PC-3 (cell line): ENCODE data around the gene TGFBI. TPM values are rescaled to one million over a fixed set of nuclear protein-coding genes. Genes with fewer than 3 reads are reported as not detected.

ENCODE experiments used
- ATAC-seq: fragments of 200-7000 bp; cut with Tn5 transposase; 2 replicates; pipeline ENCODE4 v1.9.1; 2020; ENCODE audit warnings: mild to moderate bottlenecking, moderate library complexity
- BruUV-seq: library from RNA; stranded (reverse); fragments of 400-500 nt; replicated peaks from 2 replicates; lab custom pipeline; 2021; lab: Mats Ljungman, UMichigan
- CTCF ChIA-PET: fragments of 300-600 bp; sonication (Branson Sonifier 250); formaldehyde crosslinking; loops from one replicate; lab custom pipeline; 2022; ENCODE audit warnings: antibody characterized with exemption; lab: Charles Lee
- POLR2A ChIA-PET: fragments of 300-600 bp; sonication (Branson Sonifier 250); formaldehyde crosslinking; loops from one replicate; lab custom pipeline; 2022; ENCODE audit warnings: antibody characterized with exemption; ENCODE audit not compliant: unreplicated experiment; lab: Charles Lee
- DNase-seq: peaks from one replicate; pipeline ENCODE4 v3.0.0-alpha.2; 2015
- H2AFZ ChIP-seq: fragments of 300-600 bp; sonication (generic); 2 replicates; pipeline ENCODE4 v1.6.0; 2016; ENCODE audit warnings: antibody characterized with exemption, low read length
- H3F3A ChIP-seq: fragments of 300-600 bp; sonication (generic); one replicate; pipeline ENCODE4 v1.6.0; 2017; ENCODE audit warnings: antibody characterized with exemption, low read length, control low read depth, mild to moderate bottlenecking; ENCODE audit not compliant: unreplicated experiment
- H3K27ac ChIP-seq: fragments of 300-600 bp; sonication (generic); 2 replicates; pipeline ENCODE4 v1.5.1; 2016; ENCODE audit warnings: mild to moderate bottlenecking, low read length
- H3K27me3 ChIP-seq: fragments of 300-600 bp; sonication (generic); 2 replicates; pipeline ENCODE4 v1.6.1; 2016; ENCODE audit warnings: low read length, mixed read lengths
- H3K36me3 ChIP-seq: fragments of 300-600 bp; sonication (generic); 2 replicates; pipeline ENCODE4 v1.6.1; 2016; ENCODE audit warnings: low read depth, mixed run types, low read length, mixed read lengths
- H3K4me1 ChIP-seq: fragments of 300-600 bp; sonication (generic); 2 replicates; pipeline ENCODE4 v1.5.1; 2016; ENCODE audit warnings: low read length; ENCODE audit not compliant: insufficient read depth
- H3K4me2 ChIP-seq: fragments of 300-600 bp; sonication (generic); 2 replicates; pipeline ENCODE4 v1.6.0; 2016; ENCODE audit warnings: low read length
- H3K4me3 ChIP-seq: fragments of 300-600 bp; sonication (generic); 2 replicates; pipeline ENCODE4 v1.5.1; 2016; ENCODE audit warnings: mild to moderate bottlenecking, low read length, mixed read lengths
- H3K79me2 ChIP-seq: fragments of 300-600 bp; sonication (generic); 2 replicates; pipeline ENCODE4 v1.6.1; 2017; ENCODE audit warnings: low read length, mixed read lengths
- H3K9ac ChIP-seq: fragments of 300-600 bp; sonication (generic); 2 replicates; pipeline ENCODE4 v1.6.0; 2016; ENCODE audit warnings: mild to moderate bottlenecking, low read length
- H3K9me2 ChIP-seq: fragments of 300-600 bp; sonication (generic); replicated peaks from 2 replicates; pipeline ENCODE4 v1.6.1; 2016; ENCODE audit warnings: mixed run types, low read length, mixed read lengths
- H3K9me3 ChIP-seq: fragments of 300-600 bp; sonication (generic); 2 replicates; pipeline ENCODE4 v1.6.1; 2016; ENCODE audit warnings: low read length, mixed read lengths
- H4K20me1 ChIP-seq: fragments of 300-600 bp; sonication (generic); 2 replicates; pipeline ENCODE4 v1.6.1; 2016; ENCODE audit warnings: low read length, mixed read lengths
- EZH2 ChIP-seq: fragments of 300-600 bp; sonication (generic); IDR thresholded peaks from one replicate; pipeline ENCODE4 v1.6.1; 2017; ENCODE audit warnings: antibody characterized with exemption, mild to moderate bottlenecking, low read length; ENCODE audit not compliant: unreplicated experiment
- EZH2phosphoT487 ChIP-seq: fragments of 300-600 bp; sonication (generic); IDR thresholded peaks from 2 replicates; pipeline ENCODE4 v1.6.1; 2018; ENCODE audit warnings: mild to moderate bottlenecking, antibody characterized with exemption, low read length, borderline replicate concordance
- intact Hi-C: fragments of 100-400 bp; cut with micrococcal nuclease; formaldehyde crosslinking; loops from 2 replicates; pipeline ENCODE4 v1.9.0; 2023
- total RNA-seq: library from RNA; depleted of rRNA; stranded (reverse); fragments of >200 nt; gene quantifications from 2 replicates; pipeline ENCODE4 v1.2.3, GENCODE V29; 2014
- TF ChIP-seq, protein P1 (sequence below): fragments of 300-600 bp; sonication (generic); conservative IDR thresholded peaks from 2 replicates; pipeline ENCODE4 v1.5.1; 2017; ENCODE audit warnings: antibody characterized with exemption, low read depth, mild to moderate bottlenecking, low read length

TGFBI gene
- total RNA-seq, 1 experiment from 2014 or later = 4.8 TPM

DNA sequence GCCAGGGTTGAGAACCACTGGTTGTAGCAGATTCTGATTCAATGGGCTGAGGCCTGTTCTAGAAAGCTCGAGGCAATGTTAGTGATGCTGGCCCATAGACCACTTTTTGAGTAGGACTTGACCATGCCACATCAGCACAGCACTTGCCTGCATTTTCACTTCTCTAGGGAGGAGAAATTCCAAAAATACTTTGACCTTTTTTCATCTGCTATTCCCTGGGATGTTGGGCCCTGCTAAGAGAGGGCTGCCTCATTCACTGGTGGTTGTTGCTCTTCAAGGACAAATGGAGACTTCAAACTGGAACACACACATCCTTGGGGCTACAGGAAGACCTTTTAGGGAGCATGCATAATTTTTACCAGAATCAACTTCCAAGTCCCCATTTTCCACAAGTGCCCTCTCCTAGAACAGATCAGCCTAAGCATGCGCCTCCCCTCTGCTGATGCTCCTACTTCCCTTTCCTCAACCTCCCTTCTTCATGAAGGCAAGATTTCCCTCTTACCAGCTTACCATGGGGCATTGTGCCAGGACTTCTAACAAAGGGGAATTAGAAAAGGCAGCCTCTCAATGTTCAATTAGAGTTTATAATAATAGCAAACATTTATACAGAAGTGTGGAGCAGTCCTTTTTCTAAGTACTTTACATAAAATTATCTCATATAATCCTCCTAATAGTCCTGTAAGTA, 12.7 kb upstream of the TGFBI start:
- Histone ChIP-seq H4K20me1 (no peaks in the 10 kb centered on the region), H3K79me2 (no peaks in the 10 kb centered on the region), H2AFZ (no peak overlapping the region), H3K9me3 (no peaks in the 10 kb centered on the region), H3K4me3 (no peak overlapping the region), H3K36me3 (no peaks in the 10 kb centered on the region), H3K27me3 (no peaks in the 10 kb centered on the region), H3K4me2 (peak overlapping the region; percentile 29), H3K4me1 (peaks cover 55% of the 10 kb centered on the region), H3F3A (no peaks in the 10 kb centered on the region), H3K27ac (peak overlapping the region; percentile 20; the same call in 1 of the 2 replicates), H3K9ac (no peak overlapping the region), H3K9me2 (no peaks in the 10 kb centered on the region)
- no TSS peak for BruUV-seq
- DNase-seq (no peak), ATAC-seq (no peak)
- ChIA-PET POLR2A (no interaction called here), CTCF (no interaction called here)
- intact Hi-C loops = loop anchor here (5.0 kb wide), 1 partner anchor 36 kb away; no protein-coding TSS in a partner anchor
- TF ChIP-seq, protein P1, sequence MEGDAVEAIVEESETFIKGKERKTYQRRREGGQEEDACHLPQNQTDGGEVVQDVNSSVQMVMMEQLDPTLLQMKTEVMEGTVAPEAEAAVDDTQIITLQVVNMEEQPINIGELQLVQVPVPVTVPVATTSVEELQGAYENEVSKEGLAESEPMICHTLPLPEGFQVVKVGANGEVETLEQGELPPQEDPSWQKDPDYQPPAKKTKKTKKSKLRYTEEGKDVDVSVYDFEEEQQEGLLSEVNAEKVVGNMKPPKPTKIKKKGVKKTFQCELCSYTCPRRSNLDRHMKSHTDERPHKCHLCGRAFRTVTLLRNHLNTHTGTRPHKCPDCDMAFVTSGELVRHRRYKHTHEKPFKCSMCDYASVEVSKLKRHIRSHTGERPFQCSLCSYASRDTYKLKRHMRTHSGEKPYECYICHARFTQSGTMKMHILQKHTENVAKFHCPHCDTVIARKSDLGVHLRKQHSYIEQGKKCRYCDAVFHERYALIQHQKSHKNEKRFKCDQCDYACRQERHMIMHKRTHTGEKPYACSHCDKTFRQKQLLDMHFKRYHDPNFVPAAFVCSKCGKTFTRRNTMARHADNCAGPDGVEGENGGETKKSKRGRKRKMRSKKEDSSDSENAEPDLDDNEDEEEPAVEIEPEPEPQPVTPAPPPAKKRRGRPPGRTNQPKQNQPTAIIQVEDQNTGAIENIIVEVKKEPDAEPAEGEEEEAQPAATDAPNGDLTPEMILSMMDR = no peak
- TF ChIP-seq EZH2phosphoT487 (no peak), EZH2 (no peak)

DNA sequence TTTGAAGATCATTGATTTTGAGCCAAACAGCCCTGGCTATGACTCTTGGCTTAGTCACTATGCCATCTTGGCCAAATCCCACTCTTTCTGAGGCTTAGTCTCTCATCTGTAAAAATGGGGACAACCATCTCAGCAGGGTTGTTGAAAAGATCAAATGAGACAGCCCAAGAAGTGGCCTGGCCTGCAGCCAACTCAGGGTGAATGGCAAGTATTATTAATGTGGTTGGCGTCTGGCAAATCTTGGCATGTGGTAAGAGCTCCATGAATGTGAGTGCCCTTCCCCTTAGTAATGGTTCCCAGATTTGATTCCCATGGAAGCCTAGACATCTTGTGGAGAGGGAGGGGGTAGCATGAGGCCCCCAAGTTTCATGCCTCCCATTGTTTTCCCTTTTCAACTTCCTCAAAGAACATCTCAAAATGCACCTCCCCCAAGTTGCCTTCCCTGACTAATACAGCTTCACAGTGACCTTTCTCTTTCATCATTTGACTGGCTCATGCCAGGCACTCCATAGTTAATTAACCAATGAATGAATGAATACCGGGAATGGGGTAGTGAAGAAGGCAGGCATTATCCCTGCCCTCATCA, 11.8 kb upstream of the TGFBI start:
- no peaks in the 10 kb centered on the region for H4K20me1 ChIP-seq
- no peaks in the 10 kb centered on the region for H3K79me2 ChIP-seq
- H3K9me2 ChIP-seq = no peaks in the 10 kb centered on the region
- no peak overlapping the region for H2AFZ ChIP-seq
- TF ChIP-seq, protein P1 = no peak
- TF ChIP-seq EZH2 (no peak), EZH2phosphoT487 (no peak)
- H3K27ac ChIP-seq = peak overlapping the region; percentile 69
- peaks cover 48% of the 10 kb centered on the region for H3K4me1 ChIP-seq
- H3K4me3 ChIP-seq = no peak overlapping the region
- H3K36me3 ChIP-seq = no peaks in the 10 kb centered on the region
- DNase-seq (peak; percentile 96), ATAC-seq (peak; percentile 53)
- no TSS peak for BruUV-seq
- H3K4me2 ChIP-seq = peak overlapping the region; percentile 5; the same call in 1 of the 2 replicates
- H3K27me3 ChIP-seq = no peaks in the 10 kb centered on the region
- ChIA-PET CTCF (no interaction called here), POLR2A (interaction anchor here (0.6 kb wide), 1 partner anchor 99 kb away, joined by 4 read pairs; no protein-coding TSS in a partner anchor)
- intact Hi-C loops = loop anchor here (5.0 kb wide), 1 partner anchor 35 kb away; no protein-coding TSS in a partner anchor
- H3K9me3 ChIP-seq = no peaks in the 10 kb centered on the region
- no peaks in the 10 kb centered on the region for H3F3A ChIP-seq
- H3K9ac ChIP-seq = no peak overlapping the region; the same call in 1 of the 2 replicates
